Measurements from ENCODE around the gene PAX3. TPM values are rescaled to one million over a fixed set of nuclear protein-coding genes. Genes with fewer than 3 reads are reported as not detected.

PAX3 gene
- total RNA-seq, 2 donors from 2014 or later = not detected

GRCh38 chr2:222310747-222311318 is 12.0 kb upstream of the PAX3 start:
- Mint-ChIP-seq H3K27me3 (ENCODE audit: insufficient read depth) (peaks cover 100% of the 10 kb centered on the region), H3K4me3 (no peak overlapping the region), H3K27ac (no peak overlapping the region), H3K9me3 (no peaks in the 10 kb centered on the region), H3K36me3 (ENCODE audit: low read depth) (no peaks in the 10 kb centered on the region), H3K4me1 (peaks cover 26% of the 10 kb centered on the region)
- TF ChIP-seq CTCF (conservative IDR thresholded peaks at IDR 0.05) = no peak
- Histone ChIP-seq H3K4me1 (ENCODE audit: control insufficient read depth, insufficient read depth, low read length) (peaks cover 5% of the 10 kb centered on the region), H3K27me3 (ENCODE audit: control insufficient read depth, insufficient read depth, low read length, poor library complexity, severe bottlenecking) (peaks cover 100% of the 10 kb centered on the region), H3K27ac (ENCODE audit: low read depth, low read length) (no peak overlapping the region), H3K4me3 (ENCODE audit: low read length) (no peak overlapping the region), H3K36me3 (ENCODE audit: control insufficient read depth, insufficient read depth, low read length) (no peaks in the 10 kb centered on the region), H3K9me3 (ENCODE audit: control insufficient read depth, low read length) (peaks cover 3% of the 10 kb centered on the region), H3K9ac (ENCODE audit: extremely low read depth, low read length, poor library complexity, severe bottlenecking) (no peak overlapping the region)
- DNase-seq = peak; percentile 50
- WGBS, 2 experiments (ENCODE audit: insufficient coverage in 1 of 2, insufficient read length in 1 of 2) = 13 to 14% methylated on average over 8 to 11 of the region's 11 CpGs

- Mint-ChIP-seq H3K9me3 (no peaks in the 10 kb centered on the region), H3K27ac (no peak overlapping the region), H3K27me3 (ENCODE audit: insufficient read depth) (peaks cover 100% of the 10 kb centered on the region), H3K4me1 (peaks cover 31% of the 10 kb centered on the region), H3K4me3 (no peak overlapping the region), H3K36me3 (ENCODE audit: low read depth) (no peaks in the 10 kb centered on the region)
- no peak for TF ChIP-seq CTCF (conservative IDR thresholded peaks at IDR 0.05)
- Histone ChIP-seq H3K27me3 (ENCODE audit: control insufficient read depth, insufficient read depth, low read length, poor library complexity, severe bottlenecking) (peaks cover 100% of the 10 kb centered on the region), H3K9me3 (ENCODE audit: control insufficient read depth, low read length) (peaks cover 3% of the 10 kb centered on the region), H3K4me1 (ENCODE audit: control insufficient read depth, insufficient read depth, low read length) (peaks cover 8% of the 10 kb centered on the region), H3K4me3 (ENCODE audit: low read length) (no peak overlapping the region), H3K27ac (ENCODE audit: low read depth, low read length) (no peak overlapping the region), H3K36me3 (ENCODE audit: control insufficient read depth, insufficient read depth, low read length) (no peaks in the 10 kb centered on the region), H3K9ac (ENCODE audit: extremely low read depth, low read length, poor library complexity, severe bottlenecking) (no peak overlapping the region)
- DNase-seq = no peak
- 18 to 30% methylated on average over 2 of the region's 2 CpGs for WGBS, 2 experiments (ENCODE audit: insufficient coverage in 1 of 2, insufficient read length in 1 of 2)
Observed at GRCh38 chr2:222309766-222310165, 11.0 kb upstream of the PAX3 start.

- DNase-seq = no peak
- no peak for TF ChIP-seq CTCF (conservative IDR thresholded peaks at IDR 0.05)
- Mint-ChIP-seq H3K9me3 (no peaks in the 10 kb centered on the region), H3K4me1 (peaks cover 31% of the 10 kb centered on the region), H3K36me3 (ENCODE audit: low read depth) (no peaks in the 10 kb centered on the region), H3K27me3 (ENCODE audit: insufficient read depth) (peaks cover 100% of the 10 kb centered on the region), H3K27ac (no peak overlapping the region), H3K4me3 (no peak overlapping the region)
- H3K27me3 ChIP-seq (ENCODE audit: control insufficient read depth, insufficient read depth, low read length, poor library complexity, severe bottlenecking) = peaks cover 100% of the 10 kb centered on the region
- H3K27ac ChIP-seq (ENCODE audit: low read depth, low read length) = no peak overlapping the region
- no peaks in the 10 kb centered on the region for H3K36me3 ChIP-seq (ENCODE audit: control insufficient read depth, insufficient read depth, low read length)
- H3K4me3 ChIP-seq (ENCODE audit: low read length) = no peak overlapping the region
- 20 to 38% methylated on average over 1 of the region's 1 CpG for WGBS, 2 experiments (ENCODE audit: insufficient coverage in 1 of 2, insufficient read length in 1 of 2)
- H3K9me3 ChIP-seq (ENCODE audit: control insufficient read depth, low read length) = peaks cover 3% of the 10 kb centered on the region
- no peak overlapping the region for H3K9ac ChIP-seq (ENCODE audit: extremely low read depth, low read length, poor library complexity, severe bottlenecking)
- H3K4me1 ChIP-seq (ENCODE audit: control insufficient read depth, insufficient read depth, low read length) = peaks cover 8% of the 10 kb centered on the region
Observed at GRCh38 chr2:222309361-222309760, 10.6 kb upstream of the PAX3 start.

Data from endodermal cell (in vitro differentiated cells).